Left renal cortex interstitium (tissue), 4 donors: ENCODE results near the gene MAGI3. TPM values are rescaled to one million over a fixed set of nuclear protein-coding genes. Genes with fewer than 3 reads are reported as not detected.
"Not testable (repeated sequence)": the region's sequence is repeated elsewhere in the genome, so short reads cannot be mapped to it uniquely, and the experiment has no call there.

Source experiments
- DNase-seq, 4 donors: peaks; one replicate each; pipeline ENCODE4 v3.0.0-alpha.2; 2013; ENCODE audit warnings: low read depth in 4 of 4, low spot score in 2 of 4, missing footprints in 1 of 4
- polyA plus RNA-seq, 4 donors: library from polyadenylated mRNA; unstranded; fragments of 120-200 nt; gene quantifications; one replicate each; pipeline ENCODE4 v1.2.1, GENCODE V29; 2013; ENCODE audit not compliant: insufficient read length in 4 of 4

MAGI3 gene
- polyA plus RNA-seq, 4 donors = 22.9 to 27.0 (median 24.6) TPM

DNA sequence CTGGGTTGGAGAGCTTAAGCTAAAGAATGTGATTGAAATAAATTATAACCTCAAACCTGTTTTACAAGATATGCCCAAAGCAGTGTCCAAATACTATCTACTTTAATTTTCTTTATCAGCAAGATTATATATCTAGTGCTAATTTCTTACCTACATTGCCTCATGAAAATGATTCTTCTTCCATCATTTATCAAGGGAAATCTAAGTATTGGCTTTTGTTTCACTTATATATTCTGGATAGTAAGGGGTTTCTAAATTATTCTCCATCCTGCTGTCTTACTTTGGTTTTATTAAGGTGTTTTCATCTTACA lies 287.8 kb downstream of the MAGI3 start:
- DNase-seq = no peak

DNA sequence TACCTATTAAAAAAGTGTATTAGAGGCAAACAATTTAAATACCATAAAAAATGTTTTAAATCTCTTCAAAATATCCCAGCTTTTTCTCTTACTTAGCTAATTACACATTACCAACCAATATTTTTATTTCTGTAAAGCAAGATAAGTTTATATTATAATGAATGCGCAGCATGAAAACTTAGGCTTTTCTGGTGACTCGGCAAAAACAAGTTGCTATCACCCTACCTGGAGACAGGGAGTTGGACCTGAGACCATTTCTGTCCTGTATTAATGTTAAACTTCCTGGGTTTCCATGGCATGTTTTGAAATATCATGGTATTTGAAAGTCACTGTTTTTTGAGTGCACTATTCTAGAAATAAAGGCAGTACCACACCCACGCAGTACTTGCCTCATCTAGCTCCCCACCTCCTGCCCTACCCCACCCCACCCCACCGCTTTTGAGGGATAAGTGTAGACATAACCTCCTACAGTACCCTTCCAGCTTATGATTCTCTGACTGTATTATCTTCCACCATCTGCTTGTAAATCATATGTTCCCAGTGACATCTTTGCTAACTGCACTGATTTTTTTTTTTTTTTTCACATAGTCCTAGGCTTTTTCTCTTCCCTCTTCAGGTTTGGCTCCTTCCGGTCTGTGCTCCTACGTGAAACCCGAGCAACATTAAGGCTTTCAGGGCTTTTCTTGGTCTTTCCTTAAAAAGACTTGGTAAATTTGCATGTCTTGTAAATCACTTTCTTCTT lies 291.5 kb downstream of the MAGI3 start:
- no peak for DNase-seq

- DNase-seq = no peak
Observed at GRCh38 chr1:113683384-113684152, 293.3 kb downstream of the MAGI3 start.

DNA sequence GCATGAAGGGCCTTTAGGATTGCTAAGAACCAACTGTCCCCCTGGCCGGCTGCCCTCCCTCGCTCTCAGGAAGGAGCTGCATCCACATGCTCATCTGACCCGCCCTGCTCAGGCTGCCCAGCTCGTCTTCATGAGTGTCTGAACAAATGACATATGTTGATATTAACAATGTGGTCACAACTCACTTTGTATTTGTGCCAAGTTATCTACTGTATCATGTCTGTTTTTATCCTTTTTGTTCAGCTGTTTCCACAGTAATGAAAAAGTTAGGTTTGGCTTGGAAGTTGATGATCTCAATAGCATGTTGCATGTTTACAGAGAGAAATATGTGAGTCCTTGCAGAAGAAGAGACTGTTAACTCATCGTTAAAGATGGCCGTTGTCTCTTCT lies 293.8 kb downstream of the MAGI3 start:
- peak in 1 of 4 donors; percentile 12 for DNase-seq

DNA sequence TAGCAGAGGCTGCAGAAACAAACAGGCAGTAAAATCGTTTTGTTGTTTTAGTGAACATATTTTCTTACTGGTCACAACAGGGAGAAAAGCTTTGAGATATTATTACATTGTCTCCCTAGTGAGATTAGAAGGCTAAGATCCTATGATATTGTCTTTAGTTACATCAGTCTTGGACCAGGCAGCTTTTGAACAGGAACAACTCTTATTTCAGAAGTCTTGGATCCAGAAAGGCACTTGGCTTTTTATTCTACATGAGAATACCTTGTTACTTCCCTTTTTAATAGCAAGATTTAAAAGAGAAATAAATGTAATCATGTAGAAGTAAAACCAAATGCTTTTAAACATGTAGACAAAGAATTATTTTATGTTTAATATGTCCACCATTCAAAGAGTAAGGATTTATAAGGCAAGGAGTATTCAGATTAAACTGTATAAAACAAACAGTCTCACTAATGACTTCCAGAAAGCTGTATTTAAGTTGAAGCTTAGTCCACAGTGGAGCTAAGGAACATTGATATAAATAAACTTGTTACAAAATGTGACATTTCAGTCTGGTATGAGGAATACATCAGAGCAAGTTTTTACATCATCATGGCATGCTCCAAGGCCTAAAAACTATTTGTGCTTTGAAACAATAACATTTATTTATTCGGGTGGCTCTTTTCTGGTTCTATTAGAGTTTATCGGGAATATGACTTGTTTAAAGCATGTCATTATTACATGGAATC lies 296.7 kb downstream of the MAGI3 start:
- DNase-seq = no peak

DNA sequence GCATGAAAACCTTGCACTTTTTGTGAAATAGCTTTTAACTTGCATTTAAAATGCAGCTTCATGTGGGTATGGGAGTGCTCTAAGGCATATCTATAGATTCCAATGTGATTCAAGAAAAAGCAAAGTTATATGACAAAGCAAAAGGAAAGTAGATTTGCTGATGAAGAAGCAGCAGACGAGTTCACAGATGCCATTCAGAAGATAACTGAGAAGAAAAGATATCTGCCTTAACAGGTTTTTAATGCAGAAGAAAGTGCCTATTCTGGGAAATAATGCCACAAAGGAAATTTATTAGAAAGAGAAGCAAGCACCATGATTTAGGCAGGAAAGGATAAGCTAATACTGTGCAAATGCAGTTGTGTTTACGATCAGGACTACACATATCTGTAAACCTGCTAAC lies 300.9 kb downstream of the MAGI3 start:
- DNase-seq = no peak

DNA sequence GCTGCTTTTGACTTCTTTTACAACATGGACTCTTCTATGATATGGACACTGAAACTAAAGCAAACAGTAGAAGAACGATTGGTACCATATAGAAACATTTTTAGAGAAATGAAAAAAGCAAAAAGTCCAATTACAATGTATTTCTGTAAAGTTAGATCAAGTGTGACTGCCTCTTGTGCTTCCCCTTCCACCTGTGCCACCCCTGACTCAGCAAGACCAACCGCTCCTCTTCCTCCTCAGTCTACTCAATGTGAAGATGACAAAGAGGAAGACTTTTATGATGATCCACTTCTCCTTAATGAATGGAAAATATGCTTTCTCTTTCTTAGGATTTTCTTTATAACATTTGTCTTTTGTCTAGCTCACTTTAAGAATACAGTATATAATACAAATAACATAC lies 302.0 kb downstream of the MAGI3 start:
- no peak for DNase-seq

DNA sequence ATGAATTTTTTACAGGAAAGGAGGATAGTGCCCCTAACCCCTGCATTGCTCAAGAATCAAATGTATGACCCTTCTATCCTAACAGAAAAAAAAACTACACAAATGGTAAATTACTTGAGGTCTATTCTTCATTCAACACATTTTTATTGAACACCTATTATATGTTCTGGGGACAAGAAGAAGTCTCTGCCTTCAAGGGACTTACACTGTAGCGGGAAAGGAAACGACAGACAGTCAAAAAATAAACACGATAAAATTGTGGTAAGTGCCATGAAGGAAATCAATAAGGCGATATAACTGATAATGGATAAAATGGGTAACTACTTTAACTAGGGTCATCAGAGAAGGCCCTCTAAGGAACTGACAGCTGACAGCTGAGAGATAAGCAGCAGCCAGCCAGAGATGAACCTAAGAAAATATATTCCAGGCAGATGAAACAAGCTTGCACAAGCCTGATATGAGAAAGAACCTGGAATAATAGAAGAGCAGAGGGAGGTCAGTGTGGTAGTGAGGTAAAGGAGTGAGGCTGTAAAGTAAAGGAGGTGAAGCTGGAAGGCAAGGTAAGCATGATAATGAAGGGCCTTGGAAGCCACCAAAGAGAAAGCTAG lies 302.6 kb downstream of the MAGI3 start:
- no peak for DNase-seq

GRCh38 chr1:113694910-113695309 lies 304.6 kb downstream of the MAGI3 start:
- DNase-seq = no peak

- DNase-seq = no peak
Observed at GRCh38 chr1:113701429-113701828, 311.1 kb downstream of the MAGI3 start.

- DNase-seq = no peak
Observed at GRCh38 chr1:113714606-113715269, 324.4 kb downstream of the MAGI3 start.

DNA sequence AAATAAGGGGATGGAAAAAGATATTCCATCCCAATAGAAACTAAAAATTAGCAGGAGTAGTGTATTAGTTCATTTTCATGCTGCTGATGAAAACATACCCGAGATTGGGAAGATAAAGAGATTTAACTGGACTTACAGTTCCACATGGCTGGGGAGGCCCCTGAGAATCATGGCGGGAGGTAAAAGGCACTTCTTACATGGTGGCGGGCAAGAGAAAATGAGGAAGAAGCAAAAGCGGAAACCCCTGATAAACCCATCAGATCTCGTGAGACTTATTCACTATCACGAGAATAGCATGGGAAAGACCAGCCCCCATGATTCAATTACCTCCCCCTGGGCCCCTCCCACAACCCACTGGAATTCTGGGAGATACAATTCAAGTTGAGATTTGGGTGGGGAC lies 327.2 kb downstream of the MAGI3 start:
- not testable (repeated sequence) for DNase-seq

DNA sequence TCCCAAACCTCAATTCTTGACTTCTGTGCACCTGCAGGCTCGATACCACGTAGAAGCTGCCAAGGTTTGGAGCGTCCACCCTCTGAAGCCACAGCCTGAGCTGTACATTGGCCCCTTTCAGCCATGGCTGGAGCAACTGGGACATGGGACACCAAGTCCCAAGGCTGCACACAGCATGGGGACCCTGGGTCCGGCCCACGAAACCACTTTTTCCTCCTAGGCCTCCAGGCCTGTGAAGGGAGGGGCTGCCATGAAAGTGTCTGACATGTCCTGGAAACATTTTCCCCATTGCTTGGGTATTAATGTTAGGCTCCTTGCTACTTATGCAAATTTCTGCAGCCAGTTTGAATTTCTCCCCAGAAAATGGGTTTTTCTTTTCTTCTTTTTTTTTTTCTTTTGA lies 328.3 kb downstream of the MAGI3 start:
- not testable (repeated sequence) for DNase-seq

DNA sequence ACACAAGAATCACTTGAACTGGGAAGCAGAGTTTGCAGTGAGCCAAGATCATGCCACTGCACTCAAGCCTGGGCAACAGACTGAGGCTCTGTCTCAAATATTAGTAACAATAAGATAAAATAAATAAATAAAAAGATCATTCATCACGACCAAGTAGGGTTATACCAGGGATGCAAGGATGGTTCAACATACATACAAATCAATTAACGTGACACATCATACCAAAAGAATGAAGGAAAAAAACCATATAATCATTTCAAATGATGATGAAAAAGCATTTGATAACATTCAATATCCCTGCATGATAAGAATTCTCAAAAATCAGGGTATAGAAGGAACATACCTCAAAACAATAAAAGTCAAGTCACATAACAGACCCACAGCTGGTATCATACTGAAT lies 330.7 kb downstream of the MAGI3 start:
- DNase-seq = no peak

- DNase-seq = no peak
Observed at GRCh38 chr1:113732802-113733201, 342.5 kb downstream of the MAGI3 start.

- DNase-seq = no peak
Observed at GRCh38 chr1:113734357-113735055, 344.2 kb downstream of the MAGI3 start.
